Upper lobe of left lung (tissue), 4 donors: ENCODE data around the gene DRAXIN.

Experiments
- CTCF ChIP-seq, 6 experiments: fragments of 450-650 bp in 4 of 6; fragments of 200-600 bp in 2 of 6; sonication (generic) in 2 of 6; IDR thresholded peaks; one replicate each; pipeline ENCODE4 v1.5.1; 2016 to 2019; ENCODE audit warnings: antibody characterized with exemption in 6 of 6
- EP300 ChIP-seq, 4 donors: sonication (generic); formaldehyde crosslinking; IDR thresholded peaks; one replicate each; pipeline ENCODE4 v1.5.1; 2017; ENCODE audit warnings: antibody characterized with exemption in 4 of 4, control low read depth in 2 of 4
- POLR2A ChIP-seq, 4 donors: fragments of 450-650 bp; IDR thresholded peaks; one replicate each; pipeline ENCODE4 v1.5.1; 2016 to 2017; ENCODE audit warnings: antibody characterized with exemption in 4 of 4, mild to moderate bottlenecking in 2 of 4
- POLR2AphosphoS5 ChIP-seq, 2 donors: sonication (generic); formaldehyde crosslinking; IDR thresholded peaks; one replicate each; pipeline ENCODE4 v1.5.1; 2017; ENCODE audit warnings: antibody characterized with exemption in 2 of 2

GRCh38 chr1:11771481-11772043, 80.1 kb downstream of the DRAXIN start:
- TF ChIP-seq POLR2AphosphoS5 (IDR thresholded peaks at IDR 0.05) (no peak), EP300 (IDR thresholded peaks at IDR 0.05) (no peak), POLR2A (IDR thresholded peaks at IDR 0.05) (no peak), CTCF (IDR thresholded peaks at IDR 0.05) (no peak)
